22Rv1 (cell line): ENCODE measurements around the gene SMAD3.

Experiments used
- CTCF ChIP-seq: fragments of 450-650 bp; IDR thresholded peaks from 2 replicates; pipeline ENCODE4 v1.5.1; 2017; ENCODE audit warnings: mild to moderate bottlenecking
- ZFX ChIP-seq: fragments of 450-650 bp; IDR thresholded peaks from 2 replicates; pipeline ENCODE4 v1.6.1; 2017; ENCODE audit warnings: antibody characterized with exemption, borderline replicate concordance

DNA sequence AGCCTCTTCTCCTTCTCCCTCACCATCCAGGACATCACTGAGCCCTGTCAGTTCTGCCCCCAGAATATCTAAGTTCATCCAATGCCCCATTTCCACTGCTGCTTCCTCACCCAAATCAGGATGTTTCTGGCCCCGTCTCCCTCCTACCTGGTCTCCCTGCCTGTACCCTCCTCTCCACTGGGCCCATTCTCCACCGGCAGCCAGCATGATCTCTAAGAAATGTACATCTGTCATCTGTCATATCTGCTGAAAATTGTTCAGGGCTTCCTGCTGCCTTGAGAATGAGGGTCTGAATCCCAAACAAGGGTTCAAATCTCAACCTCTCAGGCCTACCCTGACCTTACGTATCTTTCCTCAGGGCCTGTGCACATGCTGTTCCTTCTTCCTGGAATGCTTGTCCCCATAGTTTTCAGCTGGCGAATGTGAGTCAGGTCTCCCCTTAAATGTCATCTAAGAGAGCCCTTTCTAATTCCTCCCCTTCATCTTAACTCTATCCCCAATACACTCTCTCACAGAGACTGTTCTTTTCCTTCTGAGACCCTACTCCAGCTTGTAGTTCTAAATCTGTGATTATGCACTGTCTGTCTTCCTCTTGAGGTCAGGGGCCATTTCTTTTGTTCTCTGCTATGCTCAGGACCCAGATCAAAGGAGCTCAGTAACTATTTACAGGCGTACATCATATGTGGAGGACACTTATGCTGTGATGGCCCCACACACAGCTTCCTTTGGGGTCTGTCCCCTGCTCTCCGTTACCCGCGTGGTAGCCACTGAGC is 40.8 kb downstream of the SMAD3 start:
- no peak for TF ChIP-seq CTCF
- no peak for TF ChIP-seq ZFX
